Measurements from ENCODE around the gene SSBP4. TPM values are rescaled to one million over a fixed set of nuclear protein-coding genes. Genes with fewer than 3 reads are reported as not detected.

Gene SSBP4
- total and polyA plus RNA-seq, 2 of the 8 experiments (the other 6 are each of a cell fraction or from before 2014, with no cell fraction given): 26.4 to 33.7 TPM

- no peak overlapping the region for H4K91ac ChIP-seq (replicated peaks; ENCODE audit: insufficient read length, low read length)
- no peak overlapping the region for H2BK120ac ChIP-seq (replicated peaks; ENCODE audit: low read depth, low read length)
- no peak overlapping the region for H3K4me3 ChIP-seq (ENCODE audit: extremely low read depth in 1 of 4, insufficient read depth in 2 of 4, low read depth in 3 of 4, low read length in 4 of 4)
- H4K5ac ChIP-seq (ENCODE audit: insufficient read length, low read depth, low read length): no peak overlapping the region
- H2AFZ ChIP-seq (ENCODE audit: low read length): no peak overlapping the region
- no peak overlapping the region for H2BK15ac ChIP-seq (ENCODE audit: low read length)
- no peak overlapping the region for H2BK12ac ChIP-seq (ENCODE audit: low read depth, low read length)
- H3K27ac ChIP-seq (ENCODE audit: low read depth, low read length): no peak overlapping the region
- no peak overlapping the region for H3K9ac ChIP-seq (replicated peaks in 1 of 4; ENCODE audit: extremely low read depth in 1 of 4, low read depth in 3 of 4, low read length in 3 of 4)
- ChIA-PET POLR2A (ENCODE audit: partially characterized antibody) (no interaction called here), CTCF (ENCODE audit: partially characterized antibody) (interaction anchor here (0.9 to 11.1 kb wide), 8 partner anchors 11 to 87 kb away, joined by 3 to 213 read pairs (median 4); no protein-coding TSS in a partner anchor)
- peaks cover 13% of the 10 kb centered on the region for H3K79me1 ChIP-seq (ENCODE audit: low read depth, low read length)
- H3K79me2 ChIP-seq (ENCODE audit: control insufficient read depth in 1 of 2, insufficient read depth in 2 of 2, low read length in 2 of 2): peaks cover 0 to 8% of the 10 kb centered on the region in 2 experiments; a peak in 1 of 4 replicates
- no peaks in the 10 kb centered on the region for H3K23me2 ChIP-seq (ENCODE audit: low read depth, low read length)
- no peak overlapping the region for H2AK5ac ChIP-seq (ENCODE audit: low read depth, low read length)
- no peak overlapping the region for H4K8ac ChIP-seq (ENCODE audit: extremely low read depth, insufficient read depth, low read length)
- 79% methylated on average over 17 of the region's 19 CpGs; no CpG with 5 or more reads in 1 of the 2 experiments for WGBS, 2 experiments (ENCODE audit: extremely low coverage in 1 of 2, insufficient coverage in 1 of 2, insufficient read length in 1 of 2, insufficient replicate concordance in 2 of 2, low coverage in 1 of 2, low lambda C conversion rate in 2 of 2, missing lambda C conversion rate in 1 of 2)
- no peak overlapping the region for H3K56ac ChIP-seq (replicated peaks; ENCODE audit: insufficient read length, low read depth, low read length)
- no peak overlapping the region for H3K4ac ChIP-seq (replicated peaks; ENCODE audit: insufficient read length, low read depth, low read length)
- no peak overlapping the region for H3K18ac ChIP-seq (ENCODE audit: extremely low read depth, low read length)
- H4K20me1 ChIP-seq (replicated peaks in 1 of 2; ENCODE audit: control insufficient read depth in 1 of 2, insufficient read depth in 2 of 2, low read length in 2 of 2): peaks cover 2 to 19% of the 10 kb centered on the region in 2 experiments
- no peaks in the 10 kb centered on the region for H3K36me3 ChIP-seq (ENCODE audit: control insufficient read depth in 2 of 4, insufficient read depth in 4 of 4, low read length in 3 of 4)
- H3K4me2 ChIP-seq (ENCODE audit: insufficient read depth in 1 of 2, low read depth in 2 of 2, low read length in 2 of 2): no peak overlapping the region
- TF ChIP-seq MAFK (IDR thresholded peaks at IDR 0.05; ENCODE audit: low read depth, low read length) (no peak), CTCF (IDR thresholded peaks at IDR 0.05; ENCODE audit: control extremely low read depth in 1 of 3, insufficient read depth in 1 of 3, low read depth in 1 of 3, low read length in 3 of 3) (no peak), RFX5 (IDR thresholded peaks at IDR 0.05; ENCODE audit: borderline replicate concordance, low read depth, low read length) (no peak), ZNF274 (IDR thresholded peaks at IDR 0.05; ENCODE audit: borderline replicate concordance, extremely low read depth, low read length) (no peak), CBX5 (IDR thresholded peaks at IDR 0.05; ENCODE audit: low read depth, low read length) (no peak), E2F6 (IDR thresholded peaks at IDR 0.05) (no peak), CTBP2 (IDR thresholded peaks at IDR 0.05; ENCODE audit: borderline replicate concordance, insufficient read depth, insufficient read length, low read length) (no peak)
- FAIRE-seq (no peak), DNase-seq (ENCODE audit: low read depth in 1 of 2, low spot score in 2 of 2) (no peak)
- no peak overlapping the region for H2BK20ac ChIP-seq (ENCODE audit: low read length)
- H3K14ac ChIP-seq (ENCODE audit: insufficient read length): no peak overlapping the region
- H3K27me3 ChIP-seq (replicated peaks in 1 of 4; ENCODE audit: control insufficient read depth in 3 of 4, extremely low read depth in 1 of 4, insufficient read depth in 3 of 4, low read length in 3 of 4): no peaks in the 10 kb centered on the region
- no peaks in the 10 kb centered on the region for H3K9me3 ChIP-seq (ENCODE audit: insufficient read depth in 2 of 2, low read depth in 1 of 2, low read length in 1 of 2)
- H3K4me1 ChIP-seq (replicated peaks in 1 of 4; ENCODE audit: control insufficient read depth in 3 of 4, insufficient read depth in 4 of 4, low read length in 3 of 4): no peaks in the 10 kb centered on the region; a peak in 1 of 7 replicates
- H3K23ac ChIP-seq (ENCODE audit: insufficient read length): no peak overlapping the region
- no peak overlapping the region for H2BK5ac ChIP-seq (ENCODE audit: low read depth, low read length)
These were observed 56.6 kb downstream of the SSBP4 start for GRCh38 chr19:18475762-18476331.

Measured in H1 (cell line).